Measurements from ENCODE around the gene GMPPB. TPM values are rescaled to one million over a fixed set of nuclear protein-coding genes. Genes with fewer than 3 reads are reported as not detected.
"Not testable (repeated sequence)": the region's sequence is repeated elsewhere in the genome, so short reads cannot be mapped to it uniquely, and the experiment has no call there.

Gene GMPPB
- 47.2 TPM for total RNA-seq

DNA sequence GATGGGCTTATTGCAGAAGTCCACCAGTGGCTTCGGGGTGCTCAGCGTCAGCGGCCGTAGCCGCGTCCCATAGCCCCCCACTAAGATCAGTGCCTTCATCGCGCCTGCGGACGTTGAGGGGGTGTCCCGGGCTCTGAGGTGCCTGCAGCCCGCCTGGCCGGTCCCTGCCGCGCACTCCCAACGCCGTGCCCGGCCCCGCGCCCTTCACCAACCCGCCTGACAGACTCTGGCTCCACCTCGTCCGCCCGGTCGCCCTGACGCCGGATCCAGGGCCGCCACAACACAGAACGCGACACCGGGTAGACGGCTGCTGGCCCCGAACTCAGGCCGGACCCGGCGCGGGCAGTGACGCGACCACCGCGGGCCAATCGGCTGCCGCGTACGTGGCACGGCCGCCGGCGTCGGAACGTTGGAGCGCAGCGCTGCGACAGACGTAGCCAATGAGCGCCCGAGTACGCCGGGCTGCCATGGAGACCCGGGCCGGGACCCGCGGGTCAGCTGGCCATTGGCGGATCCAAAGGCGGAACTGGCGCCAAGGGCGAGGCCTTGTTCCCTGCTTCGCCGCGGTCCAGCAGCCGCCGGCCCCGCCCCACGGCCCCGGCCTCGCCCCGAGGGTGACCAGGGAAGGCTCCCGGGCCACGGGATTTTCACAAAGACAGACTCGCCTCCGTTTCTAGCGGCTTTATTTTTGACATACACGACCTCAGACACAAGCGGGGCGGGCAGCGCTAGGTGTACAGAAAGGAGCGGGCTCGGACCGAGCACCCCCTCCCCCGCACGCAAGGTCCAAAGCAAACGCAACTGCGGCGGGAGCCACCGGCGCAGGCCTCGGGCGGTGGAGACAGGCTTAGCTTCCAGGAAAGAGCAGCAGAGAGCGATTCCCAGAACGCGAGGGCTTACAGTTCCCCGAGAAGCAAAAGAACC lies at the start of gene GMPPB:
Gene GMPPB (minus strand): TSS at position 324 of the 924 bp plus-strand sequence. CDS start 225 bp downstream, at position 99.
- DNase-seq (ENCODE audit: low spot score), result peak; percentile 97

DNA sequence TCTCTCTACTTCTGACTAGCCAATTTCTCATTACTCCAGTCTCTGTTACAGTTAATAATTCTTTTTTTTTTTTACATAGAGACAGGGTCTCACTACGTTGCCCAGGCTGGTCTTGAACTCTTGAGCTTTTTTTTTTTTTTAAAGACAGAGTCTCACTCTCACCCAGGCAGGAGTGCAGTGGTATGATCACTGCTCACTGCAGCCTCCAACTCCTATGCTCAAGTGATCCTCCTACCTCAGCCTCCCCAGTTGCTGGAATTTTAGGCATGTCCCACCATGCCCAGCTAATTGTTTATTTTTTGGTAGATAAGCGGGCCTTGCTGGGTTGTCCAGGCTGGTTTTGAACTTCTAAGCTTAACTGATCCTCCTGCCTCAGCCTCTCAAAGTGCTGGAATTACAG lies 49.0 kb upstream of the GMPPB start:
- DNase-seq (ENCODE audit: low spot score), result no peak

DNA sequence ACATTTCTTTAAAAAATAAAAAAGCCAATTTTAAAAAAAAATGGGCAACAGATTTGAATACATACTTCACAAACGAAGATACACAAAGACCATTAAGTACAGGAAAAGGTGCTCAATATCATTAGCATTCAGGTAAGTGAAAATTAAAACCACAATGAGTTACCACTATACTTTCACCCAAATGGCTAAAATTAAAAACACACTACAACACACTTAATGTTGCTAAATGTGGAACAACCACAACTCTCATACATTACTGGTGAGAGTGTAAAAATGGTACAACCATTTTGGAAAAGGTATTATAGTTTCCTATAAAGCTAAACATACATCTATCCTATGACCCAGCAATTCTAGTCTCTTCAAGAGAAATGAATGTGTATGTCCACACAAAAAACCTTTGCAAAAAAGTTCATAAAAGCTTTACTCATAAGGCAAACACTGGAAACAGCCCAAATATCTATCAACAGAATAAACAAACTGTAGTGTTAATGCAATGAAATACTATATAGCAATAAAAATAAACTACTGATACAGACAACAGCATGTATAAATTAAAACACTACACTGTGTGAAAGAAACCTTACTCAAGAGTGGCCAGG lies 47.7 kb upstream of the GMPPB start:
- DNase-seq (ENCODE audit: low spot score), result no peak

DNA sequence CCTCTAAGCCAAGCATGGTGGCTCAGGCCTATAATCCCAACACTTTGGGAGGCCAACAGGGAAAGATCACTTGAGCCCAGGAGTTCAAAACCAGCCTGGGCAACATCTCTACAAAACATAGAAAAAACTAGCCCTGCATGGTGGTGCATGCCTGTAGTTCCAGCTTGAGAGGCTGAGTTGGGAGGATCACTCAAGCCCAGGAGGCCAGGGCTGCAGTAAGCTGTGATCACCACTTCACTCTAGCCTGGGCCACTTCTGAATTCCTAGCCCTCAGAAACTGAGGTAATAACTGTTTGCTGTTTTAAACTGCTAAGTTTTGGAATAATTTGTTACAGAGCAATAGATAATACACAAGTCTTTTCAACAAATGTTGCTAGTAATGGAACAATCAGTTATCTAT lies 46.2 kb upstream of the GMPPB start:
- no peak for DNase-seq (ENCODE audit: low spot score)

DNA sequence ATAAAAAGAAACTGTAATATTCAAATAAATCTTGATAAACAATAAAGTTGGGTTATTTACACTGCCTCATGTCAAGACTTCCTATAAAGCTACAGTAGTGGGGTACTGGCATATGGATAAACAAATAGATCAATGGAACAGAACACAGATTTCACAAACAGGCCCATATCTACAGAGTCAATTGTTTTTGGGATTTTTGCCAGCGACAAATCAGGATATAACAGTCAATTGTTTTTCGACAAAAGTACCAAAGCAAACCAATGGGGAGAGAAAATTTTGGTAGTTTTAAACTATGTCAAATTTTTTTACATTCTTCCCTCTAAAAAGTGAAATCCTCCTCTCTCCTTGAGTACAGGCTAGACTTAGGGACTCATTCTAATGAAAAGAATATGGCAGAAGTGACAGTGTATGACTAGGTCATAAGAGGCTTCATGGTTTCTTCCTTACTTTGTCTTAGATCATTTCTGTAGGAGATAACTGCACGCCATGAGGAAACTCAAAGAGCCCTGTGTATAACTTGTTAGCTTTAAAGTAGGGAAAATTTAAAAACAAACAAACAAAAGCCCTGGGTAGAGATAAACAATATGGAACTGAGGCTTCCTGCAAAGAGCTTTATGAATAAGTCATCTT lies 45.6 kb upstream of the GMPPB start:
- no peak for DNase-seq (ENCODE audit: low spot score)

DNA sequence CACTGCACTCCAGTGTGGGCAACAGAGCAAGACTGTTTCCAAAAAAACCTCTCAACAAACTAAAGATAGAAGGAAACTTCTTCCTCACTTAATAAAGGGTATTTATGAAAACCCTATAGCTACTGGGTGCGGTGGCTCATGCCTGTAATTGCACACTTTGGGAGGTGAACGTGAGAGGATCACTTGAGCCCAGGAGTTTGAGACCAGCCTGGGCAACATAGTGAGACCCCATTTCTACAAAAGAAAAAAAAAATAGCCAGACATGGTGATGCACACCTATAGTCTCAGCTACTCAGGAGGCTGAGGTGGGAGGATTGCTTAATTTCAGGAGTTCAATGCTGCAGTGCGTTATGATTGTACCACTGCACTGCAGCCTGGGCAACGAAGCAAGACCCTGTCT lies 40.2 kb upstream of the GMPPB start:
- DNase-seq (ENCODE audit: low spot score), result no peak

DNA sequence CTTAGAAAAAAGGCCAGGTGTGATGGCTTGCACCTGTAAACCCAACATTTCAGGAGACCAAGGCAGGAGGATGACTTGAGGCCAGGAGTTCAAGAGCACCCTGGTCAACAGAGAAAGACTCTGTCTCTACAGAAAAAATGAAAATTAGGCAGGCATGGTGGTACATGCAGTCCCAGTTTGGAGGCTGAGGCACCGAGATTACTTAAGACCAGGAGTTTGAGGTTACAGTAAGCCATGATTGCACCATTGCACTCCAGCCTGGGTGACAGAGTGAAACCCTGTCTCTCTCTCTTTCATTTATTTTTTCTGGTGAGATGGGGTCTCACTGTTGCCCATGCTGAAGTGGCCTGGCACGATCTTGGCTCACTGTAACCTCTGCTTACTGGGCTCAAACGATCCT lies 37.9 kb upstream of the GMPPB start:
- no peak for DNase-seq (ENCODE audit: low spot score)

DNA sequence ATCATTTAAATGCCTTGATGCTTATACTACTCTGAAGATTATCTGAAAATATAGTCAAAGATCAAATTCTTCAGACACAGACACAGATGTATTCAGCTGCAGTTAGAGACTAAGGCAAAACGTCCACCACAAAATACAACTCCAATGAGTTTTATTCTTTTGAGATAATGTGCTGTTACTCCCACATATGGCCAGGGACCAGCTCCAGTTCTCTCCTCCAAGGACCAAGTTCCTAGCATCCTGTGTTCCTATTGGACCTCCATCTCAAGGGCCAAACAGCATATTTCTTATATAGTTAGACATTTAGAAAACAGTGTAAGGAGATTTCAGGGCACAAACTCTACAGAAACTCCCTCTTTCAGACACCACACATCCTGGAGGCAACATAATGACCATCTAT lies 35.5 kb upstream of the GMPPB start:
- no peak for DNase-seq (ENCODE audit: low spot score)

DNA sequence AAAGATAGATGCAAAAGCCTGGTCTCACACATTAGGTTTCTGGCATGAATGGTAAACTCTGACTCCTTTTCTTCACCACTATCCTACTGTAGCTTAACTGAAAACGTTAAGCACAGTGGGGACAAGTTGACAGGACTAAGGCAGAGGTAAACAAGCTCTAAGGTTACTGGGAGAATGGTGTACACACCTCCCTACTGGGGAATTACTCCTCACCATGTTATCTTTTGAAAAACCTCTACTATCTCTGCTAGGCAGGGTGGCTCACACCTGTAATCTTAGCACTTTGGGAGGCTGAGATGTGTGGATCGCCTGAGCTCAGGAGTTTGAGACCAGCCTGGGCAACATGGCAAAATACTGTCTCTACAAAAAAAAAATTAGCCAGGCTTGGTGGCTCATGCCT lies 33.4 kb upstream of the GMPPB start:
- DNase-seq (ENCODE audit: low spot score), result no peak

DNA sequence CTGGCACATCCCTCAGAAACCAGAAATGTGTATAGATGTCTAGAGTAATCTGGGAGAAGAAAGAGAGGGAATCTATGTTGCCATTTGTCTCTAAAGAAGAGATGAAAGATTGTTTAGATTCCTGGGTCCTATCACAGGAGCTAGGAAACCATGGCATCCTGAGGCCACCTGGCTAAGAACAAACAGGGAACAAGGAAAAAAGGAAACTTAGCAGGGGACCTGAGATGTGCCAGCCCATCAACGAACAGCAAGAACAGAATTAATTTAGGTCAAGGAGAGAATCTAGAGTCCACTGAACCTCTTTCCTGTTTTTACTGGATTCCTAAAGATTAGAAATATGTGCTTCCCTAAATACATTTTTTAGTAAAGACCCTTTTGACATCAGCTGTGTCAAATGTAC lies 32.3 kb upstream of the GMPPB start:
- DNase-seq (ENCODE audit: low spot score), result no peak

DNA sequence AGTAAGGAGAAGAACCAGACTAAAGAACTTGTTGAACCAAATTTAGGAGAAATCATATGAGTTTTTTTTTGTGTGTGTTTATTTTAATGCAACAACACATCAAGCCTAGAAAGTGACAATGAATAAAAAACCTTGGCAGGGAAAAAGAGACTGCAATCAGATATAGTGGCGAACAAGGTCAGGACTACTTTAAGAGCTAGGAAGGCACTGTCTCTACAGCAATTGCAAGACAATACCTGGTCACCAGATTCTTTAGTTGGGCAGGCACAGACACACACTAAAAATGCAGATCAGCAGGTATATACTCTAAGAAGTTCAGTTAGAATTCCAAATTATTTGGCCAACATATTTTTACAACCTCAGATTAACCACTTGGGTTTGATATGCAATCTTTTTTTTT lies 30.8 kb upstream of the GMPPB start:
- DNase-seq (ENCODE audit: low spot score), result no peak

DNA sequence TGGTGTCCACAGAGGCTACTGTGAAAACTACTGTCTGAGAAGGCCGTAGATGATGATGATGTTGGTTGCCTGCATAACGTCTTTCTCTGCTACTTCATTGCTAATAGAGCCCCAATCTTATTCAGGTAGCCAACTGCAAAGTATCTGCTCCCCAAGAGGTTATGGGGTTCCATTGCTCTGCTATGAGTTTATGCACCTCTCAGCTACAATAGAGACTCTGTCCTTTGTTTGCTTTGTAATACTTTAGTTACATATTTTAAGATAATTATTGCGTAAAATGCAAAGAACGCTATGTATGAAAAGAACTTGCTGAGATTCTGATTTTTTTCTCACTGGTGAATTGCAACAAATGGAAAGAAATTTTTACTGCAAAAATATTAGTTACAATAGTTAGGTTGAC lies 27.8 kb upstream of the GMPPB start:
- DNase-seq (ENCODE audit: low spot score), result no peak

DNA sequence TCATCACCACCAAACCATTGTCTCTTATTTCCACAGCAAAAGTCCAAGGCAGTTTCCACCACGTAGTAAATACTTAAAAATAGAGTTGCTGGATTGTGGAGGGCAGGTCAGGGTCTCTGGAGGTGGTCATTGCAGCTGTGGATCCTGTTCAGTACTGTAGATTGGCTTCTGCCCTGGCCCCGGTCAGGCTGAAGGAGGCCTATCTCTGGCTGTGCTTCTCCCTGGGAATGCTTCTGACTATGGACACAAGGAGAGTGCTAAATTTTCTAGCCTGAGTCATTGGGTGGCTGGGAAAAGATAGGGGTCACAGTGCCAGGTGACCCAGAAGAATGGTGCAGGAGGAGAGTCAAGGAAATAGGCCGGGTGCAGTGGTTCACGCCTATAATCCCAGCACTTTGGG lies 26.3 kb upstream of the GMPPB start:
- no peak for DNase-seq (ENCODE audit: low spot score)

DNA sequence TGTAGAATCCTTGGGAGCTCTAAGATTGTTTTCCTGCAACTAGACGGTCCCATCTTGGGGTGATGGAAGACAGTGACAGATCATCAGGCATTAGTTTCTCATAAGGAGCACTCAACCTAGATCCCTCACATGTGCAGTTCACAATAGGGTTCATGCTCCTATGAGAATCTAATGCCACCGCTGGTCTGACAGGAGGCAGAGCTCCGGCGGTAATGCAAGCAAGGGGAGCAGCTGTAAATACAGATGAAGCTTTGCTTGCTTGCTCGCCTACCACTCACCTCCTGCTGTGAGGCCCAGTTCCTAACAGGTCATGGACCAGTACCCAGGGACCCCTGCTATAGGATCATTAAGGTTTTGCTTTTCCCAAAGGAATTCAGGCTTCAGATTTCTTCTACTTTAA lies 25.1 kb upstream of the GMPPB start:
- DNase-seq (ENCODE audit: low spot score), result not testable (repeated sequence)

DNA sequence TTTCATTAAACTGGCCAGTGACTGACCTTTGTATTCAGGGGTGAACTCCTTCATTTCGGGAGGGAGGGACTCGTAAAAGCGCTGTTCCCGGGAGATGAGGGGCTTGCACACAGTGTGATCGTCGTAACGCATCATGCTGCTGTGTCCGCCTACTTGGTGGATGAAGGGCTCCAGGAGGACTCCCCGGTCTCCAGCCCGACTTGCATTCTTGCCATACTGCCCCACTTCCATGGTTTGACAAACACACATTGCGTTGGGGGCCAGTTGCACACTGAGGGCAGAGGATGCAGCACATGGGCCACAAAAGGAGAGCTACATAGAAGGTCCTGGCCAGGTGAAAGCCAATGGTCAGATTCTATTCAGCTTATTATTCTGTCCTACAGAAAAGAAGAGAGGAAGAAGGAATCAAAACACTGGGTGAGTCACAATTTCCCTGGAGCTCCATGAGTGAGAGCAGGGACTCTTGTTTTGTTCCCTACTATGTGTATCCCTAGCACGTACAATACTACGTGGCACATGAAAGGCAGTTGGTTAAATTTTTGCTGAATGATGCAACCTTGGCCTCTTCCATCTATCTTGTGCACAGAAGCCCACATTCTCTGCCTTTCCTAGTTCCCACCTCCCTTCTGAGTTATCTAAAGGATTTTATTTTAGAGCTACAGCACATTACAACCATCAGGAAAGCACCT lies 24.2 kb upstream of the GMPPB start:
- no peak for DNase-seq (ENCODE audit: low spot score)

DNA sequence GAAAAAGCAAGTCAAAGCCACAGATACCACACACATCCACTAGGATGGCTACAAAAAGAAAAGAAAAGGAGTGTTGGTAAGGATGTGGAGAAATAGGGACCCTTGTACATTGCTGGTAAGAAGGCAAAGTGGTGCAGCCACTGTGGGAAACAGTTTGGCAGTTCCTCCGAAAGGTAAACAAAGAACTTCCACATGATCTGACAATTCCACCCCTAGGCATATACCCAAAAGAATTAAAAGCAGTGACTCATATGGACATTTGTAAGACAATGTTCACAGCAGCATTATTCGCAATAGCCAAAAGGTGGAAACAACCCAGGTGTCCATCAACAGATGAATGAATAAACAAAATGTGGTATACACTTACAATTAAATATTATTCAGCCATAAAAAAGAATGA lies 22.2 kb upstream of the GMPPB start:
- DNase-seq (ENCODE audit: low spot score), result no peak

DNA sequence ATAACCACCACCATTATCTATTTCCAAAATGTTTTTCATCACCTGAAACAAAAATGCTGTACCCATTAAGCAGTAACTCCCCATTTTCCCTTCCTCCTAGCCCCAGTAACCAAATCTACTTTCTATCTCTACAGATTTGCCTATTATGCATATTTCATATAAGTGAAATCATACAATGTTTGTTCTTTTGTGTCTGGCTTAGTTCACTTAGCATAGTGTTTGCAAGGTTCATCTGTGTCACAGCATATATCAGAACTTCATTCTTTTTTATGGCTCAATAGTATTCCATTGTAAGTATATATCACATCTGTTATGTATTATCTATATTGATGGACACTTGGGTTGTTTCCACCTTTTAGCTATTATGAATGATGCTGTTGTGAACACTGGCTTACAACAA lies 16.7 kb upstream of the GMPPB start:
- no peak for DNase-seq (ENCODE audit: low spot score)

DNA sequence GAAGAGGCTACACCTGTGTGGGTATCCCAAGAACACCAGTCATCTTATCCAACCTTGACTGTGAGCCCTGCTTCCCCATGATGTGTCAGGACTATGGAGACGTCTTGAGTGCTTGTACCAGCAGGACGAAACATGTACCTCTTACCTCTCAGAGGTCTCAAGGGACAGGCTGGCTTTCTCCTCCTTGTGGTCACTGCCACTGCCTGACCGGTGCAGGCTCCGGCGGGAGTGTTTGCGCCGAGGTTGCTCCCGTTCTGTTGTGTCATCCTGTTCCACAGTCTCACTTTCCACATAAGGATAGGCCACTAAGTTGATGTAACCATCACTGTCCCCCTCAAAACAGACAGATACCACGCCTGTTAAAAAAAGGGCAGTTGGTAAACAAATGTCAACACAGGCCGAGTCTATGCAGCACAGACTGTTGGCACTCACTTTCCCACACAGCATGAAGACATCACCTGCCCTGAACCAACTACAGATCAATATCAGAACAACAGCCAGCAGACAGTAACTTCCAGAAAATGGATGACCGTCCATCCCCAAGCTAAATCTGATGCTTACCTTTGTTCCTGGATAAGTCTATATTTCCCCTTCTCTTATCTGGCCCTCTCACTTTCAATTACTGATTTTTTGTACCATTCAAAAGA lies 14.4 kb upstream of the GMPPB start:
- DNase-seq (ENCODE audit: low spot score), result no peak

DNA sequence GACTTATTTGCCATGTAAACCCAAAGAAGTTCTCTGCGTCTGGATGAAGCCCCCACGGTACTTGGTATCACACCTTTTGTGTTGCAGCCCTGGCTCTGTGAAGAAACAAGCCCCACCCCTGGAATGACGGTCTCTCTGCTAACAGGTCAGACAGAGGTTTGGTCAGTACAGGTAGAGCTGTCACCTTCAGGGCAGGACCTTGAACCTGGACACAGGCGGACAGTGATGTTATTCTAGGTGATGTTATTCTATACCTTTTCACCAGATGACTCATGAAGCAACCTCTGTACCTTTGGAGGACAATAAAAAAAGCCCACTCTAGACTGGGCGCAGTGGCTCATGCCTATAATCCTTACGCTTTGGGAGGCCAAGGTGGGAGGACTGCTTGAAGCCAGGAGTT lies 11.0 kb upstream of the GMPPB start:
- no peak for DNase-seq (ENCODE audit: low spot score)

DNA sequence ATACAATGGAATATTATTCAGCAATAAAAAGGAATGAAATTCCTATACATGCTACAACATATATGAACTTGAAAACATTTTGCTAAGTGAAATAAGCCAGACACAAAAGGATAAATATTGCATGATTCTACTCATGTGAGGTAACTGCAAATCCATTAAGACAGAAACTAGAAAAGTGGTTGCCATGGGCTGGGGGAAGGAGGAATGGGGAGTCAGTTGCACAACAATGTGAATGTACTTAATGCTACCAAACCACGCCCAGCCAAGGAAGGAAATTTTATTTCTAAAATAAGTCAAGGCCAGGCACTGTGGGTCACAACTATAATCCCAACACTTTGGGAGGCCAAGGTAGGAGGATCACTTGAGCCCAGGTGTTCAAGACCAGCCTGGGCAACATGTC lies 9.8 kb upstream of the GMPPB start:
- DNase-seq (ENCODE audit: low spot score), result no peak

DNA sequence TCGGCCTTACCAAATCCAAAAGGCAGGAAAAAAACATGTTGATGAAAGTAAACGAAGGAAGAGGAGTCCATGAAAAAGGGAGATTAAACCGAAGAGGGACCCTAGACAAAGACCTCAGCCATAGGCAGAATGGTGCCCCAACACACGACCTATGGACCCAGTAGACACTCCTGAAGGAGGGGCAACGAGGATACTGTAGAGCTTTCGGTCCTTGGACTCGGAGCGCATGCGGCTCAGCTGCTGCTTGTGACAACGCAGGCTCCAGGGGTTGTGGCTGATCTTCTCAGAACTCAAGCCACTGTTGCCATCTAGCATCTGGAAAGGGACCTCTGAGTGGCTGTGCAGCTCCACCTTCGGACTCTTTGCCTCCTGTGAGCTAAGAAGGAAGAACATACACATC lies 8.8 kb upstream of the GMPPB start:
- no peak for DNase-seq (ENCODE audit: low spot score)

Data from ureter (tissue), 1 donor.